ENCODE measurements around the gene PTPRN2. TPM values are rescaled to one million over a fixed set of nuclear protein-coding genes. Genes with fewer than 3 reads are reported as not detected.
"Not testable (repeated sequence)": the region's sequence is repeated elsewhere in the genome, so short reads cannot be mapped to it uniquely, and the experiment has no call there.

The PTPRN2 gene
- total and polyA plus RNA-seq, 2 donors (not counting 3 experiments of a cell fraction or from before 2014, with no cell fraction given), result 0.62 to 0.88 TPM

DNA sequence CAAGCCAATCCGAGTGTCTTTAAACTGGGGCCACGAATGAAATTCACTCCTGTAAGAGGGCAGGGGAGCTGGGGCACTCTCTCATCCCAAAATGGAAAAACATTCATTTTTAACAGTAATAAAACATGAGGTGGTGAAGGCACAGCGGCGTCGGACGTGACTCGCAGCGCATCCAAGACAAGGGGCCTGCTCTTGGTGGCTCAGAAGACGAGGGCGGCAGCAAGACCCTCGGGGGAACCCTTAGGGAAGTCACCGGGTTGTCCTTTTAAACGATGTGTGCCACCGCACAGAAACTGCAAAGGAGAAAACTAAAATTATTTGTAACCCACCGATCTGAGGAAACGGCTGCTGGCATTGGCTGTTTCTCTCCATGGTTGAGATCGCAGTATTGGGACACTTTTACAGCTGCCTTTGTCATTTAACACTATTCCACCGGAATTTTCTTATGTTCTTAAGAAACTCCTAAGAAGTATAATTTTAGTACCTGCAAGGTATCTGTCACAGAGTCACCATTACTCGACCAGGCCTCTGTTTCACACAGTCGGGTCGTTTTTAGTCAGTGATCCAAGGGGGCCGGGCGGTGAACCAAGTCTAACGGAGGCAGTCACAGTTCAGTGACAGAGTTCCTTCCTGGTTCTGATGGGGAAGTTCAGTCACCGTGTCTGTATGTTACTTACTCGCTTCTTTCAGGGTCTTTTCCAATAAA is 159.3 kb downstream of the PTPRN2 start:
- Histone ChIP-seq H3K9me1 (replicated peaks; ENCODE audit: control insufficient read depth, extremely low read depth, insufficient read depth, low read length) (no peaks in the 10 kb centered on the region), H3K36me3 (ENCODE audit: control insufficient read depth in 2 of 2, extremely low read depth in 1 of 2, insufficient read depth in 2 of 2, low read length in 2 of 2) (no peaks in the 10 kb centered on the region), H3K9ac (replicated peaks; ENCODE audit: extremely low read depth, insufficient read depth, low read length) (no peak overlapping the region), H4K20me1 (replicated peaks; ENCODE audit: control insufficient read depth, extremely low read depth, insufficient read depth, low read length) (no peaks in the 10 kb centered on the region), H3K27me3 (ENCODE audit: control insufficient read depth in 2 of 2, insufficient read depth in 2 of 2, low read length in 2 of 2) (no peaks in the 10 kb centered on the region), H2AFZ (ENCODE audit: low read depth, low read length) (no peak overlapping the region), H3K4me1 (ENCODE audit: control insufficient read depth, extremely low read depth, insufficient read depth, low read length) (no peaks in the 10 kb centered on the region), H3K4me2 (ENCODE audit: insufficient read depth, low read length) (no peak overlapping the region), H3K9me3 (replicated peaks; ENCODE audit: control insufficient read depth, insufficient read depth, low read length) (peaks cover 5% of the 10 kb centered on the region), H3K27ac (ENCODE audit: insufficient read depth, low read depth, low read length) (no peak overlapping the region), H3K4me3 (replicated peaks in 1 of 3; ENCODE audit: insufficient read depth in 1 of 3, low read depth in 1 of 3, low read length in 3 of 3) (no peak overlapping the region), H3K79me2 (ENCODE audit: control insufficient read depth, insufficient read depth, low read length) (no peaks in the 10 kb centered on the region)
- POLR2A ChIA-PET, result no interaction called here
- dilution Hi-C loops (cut with MboI; ENCODE audit: extremely low pct_ligation_motif_present, low sequenced_read_pairs) (no loop called here), intact Hi-C loops (cut with micrococcal nuclease) (no loop called here)
- CTCF ChIA-PET, result no interaction called here
- BruUV-seq (replicated peaks), result no TSS peak
- no peak for DNase-seq (ENCODE audit: low read depth, low spot score)
- no peak for FAIRE-seq
- TF ChIP-seq POLR2AphosphoS5 (IDR thresholded peaks at IDR 0.05; ENCODE audit: insufficient read depth, low read depth, low read length), result no peak
- TF ChIP-seq JUN (IDR thresholded peaks at IDR 0.05; ENCODE audit: borderline replicate concordance, insufficient read depth, insufficient read length, low read depth), result no peak
- TF ChIP-seq, protein P1, sequence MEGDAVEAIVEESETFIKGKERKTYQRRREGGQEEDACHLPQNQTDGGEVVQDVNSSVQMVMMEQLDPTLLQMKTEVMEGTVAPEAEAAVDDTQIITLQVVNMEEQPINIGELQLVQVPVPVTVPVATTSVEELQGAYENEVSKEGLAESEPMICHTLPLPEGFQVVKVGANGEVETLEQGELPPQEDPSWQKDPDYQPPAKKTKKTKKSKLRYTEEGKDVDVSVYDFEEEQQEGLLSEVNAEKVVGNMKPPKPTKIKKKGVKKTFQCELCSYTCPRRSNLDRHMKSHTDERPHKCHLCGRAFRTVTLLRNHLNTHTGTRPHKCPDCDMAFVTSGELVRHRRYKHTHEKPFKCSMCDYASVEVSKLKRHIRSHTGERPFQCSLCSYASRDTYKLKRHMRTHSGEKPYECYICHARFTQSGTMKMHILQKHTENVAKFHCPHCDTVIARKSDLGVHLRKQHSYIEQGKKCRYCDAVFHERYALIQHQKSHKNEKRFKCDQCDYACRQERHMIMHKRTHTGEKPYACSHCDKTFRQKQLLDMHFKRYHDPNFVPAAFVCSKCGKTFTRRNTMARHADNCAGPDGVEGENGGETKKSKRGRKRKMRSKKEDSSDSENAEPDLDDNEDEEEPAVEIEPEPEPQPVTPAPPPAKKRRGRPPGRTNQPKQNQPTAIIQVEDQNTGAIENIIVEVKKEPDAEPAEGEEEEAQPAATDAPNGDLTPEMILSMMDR (IDR thresholded peaks at IDR 0.05; ENCODE audit: extremely low read depth in 1 of 2, insufficient read depth in 1 of 2, low read depth in 1 of 2, low read length in 2 of 2), result no peak
- TF ChIP-seq MYC (IDR thresholded peaks at IDR 0.05; ENCODE audit: low read depth, low read length), result no peak
- no peak for TF ChIP-seq FOS (IDR thresholded peaks at IDR 0.05; ENCODE audit: borderline replicate concordance, insufficient read depth, low read length)
- TF ChIP-seq EZH2 (IDR thresholded peaks at IDR 0.05; ENCODE audit: borderline replicate concordance, low read depth, low read length, severe bottlenecking), result no peak
- TF ChIP-seq, protein P2, sequence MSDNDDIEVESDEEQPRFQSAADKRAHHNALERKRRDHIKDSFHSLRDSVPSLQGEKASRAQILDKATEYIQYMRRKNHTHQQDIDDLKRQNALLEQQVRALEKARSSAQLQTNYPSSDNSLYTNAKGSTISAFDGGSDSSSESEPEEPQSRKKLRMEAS (IDR thresholded peaks at IDR 0.05; ENCODE audit: insufficient read depth, insufficient read length), result no peak
- TF ChIP-seq POLR2A (IDR thresholded peaks at IDR 0.05; ENCODE audit: low read depth, low read length), result no peak
- no peak for TF ChIP-seq GATA2 (IDR thresholded peaks at IDR 0.05; ENCODE audit: insufficient read depth, insufficient read length, low read depth, low read length)

DNA sequence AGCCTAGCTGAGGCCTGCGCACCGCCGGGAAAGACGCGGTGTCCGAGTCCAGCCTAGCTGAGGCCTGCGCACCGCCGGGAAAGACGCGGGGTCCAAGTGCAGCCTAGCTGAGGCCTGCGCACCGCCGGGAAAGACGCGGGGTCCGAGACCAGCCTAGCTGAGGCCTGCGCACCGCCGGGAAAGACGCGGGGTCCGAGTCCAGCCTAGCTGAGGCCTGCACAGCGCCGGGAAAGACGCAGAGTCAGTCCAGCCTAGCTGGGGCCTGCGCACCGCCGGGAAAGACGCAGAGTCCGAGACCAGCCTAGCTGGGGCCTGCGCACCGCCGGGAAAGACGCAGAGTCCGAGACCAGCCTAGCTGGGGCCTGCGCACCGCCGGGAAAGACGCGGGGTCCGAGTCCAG is 161.9 kb downstream of the PTPRN2 start:
- H2AFZ ChIP-seq (ENCODE audit: low read depth, low read length); dilution Hi-C loops (cut with MboI; ENCODE audit: extremely low pct_ligation_motif_present, low sequenced_read_pairs); H4K20me1 ChIP-seq (replicated peaks; ENCODE audit: control insufficient read depth, extremely low read depth, insufficient read depth, low read length); H3K9me3 ChIP-seq (replicated peaks; ENCODE audit: control insufficient read depth, insufficient read depth, low read length); H3K4me1 ChIP-seq (ENCODE audit: control insufficient read depth, extremely low read depth, insufficient read depth, low read length); H3K27me3 ChIP-seq (ENCODE audit: control insufficient read depth in 2 of 2, insufficient read depth in 2 of 2, low read length in 2 of 2); intact Hi-C loops (cut with micrococcal nuclease); H3K4me2 ChIP-seq (ENCODE audit: insufficient read depth, low read length); CTCF ChIA-PET; H3K27ac ChIP-seq (ENCODE audit: insufficient read depth, low read depth, low read length); H3K4me3 ChIP-seq (replicated peaks in 1 of 3; ENCODE audit: insufficient read depth in 1 of 3, low read depth in 1 of 3, low read length in 3 of 3); H3K9ac ChIP-seq (replicated peaks; ENCODE audit: extremely low read depth, insufficient read depth, low read length); H3K9me1 ChIP-seq (replicated peaks; ENCODE audit: control insufficient read depth, extremely low read depth, insufficient read depth, low read length); H3K36me3 ChIP-seq (ENCODE audit: control insufficient read depth in 2 of 2, extremely low read depth in 1 of 2, insufficient read depth in 2 of 2, low read length in 2 of 2); POLR2A ChIA-PET; H3K79me2 ChIP-seq (ENCODE audit: control insufficient read depth, insufficient read depth, low read length); BruUV-seq (replicated peaks); FAIRE-seq; DNase-seq (ENCODE audit: low read depth, low spot score): not testable (repeated sequence)

All from endothelial cell of umbilical vein (primary cell).